GM23248 (cell line): ENCODE results near the gene CCDC91. TPM values are rescaled to one million over a fixed set of nuclear protein-coding genes. Genes with fewer than 3 reads are reported as not detected.

Source experiments
- DNase-seq: peaks from one replicate; pipeline ENCODE4 v3.0.0-alpha.2; 2015
- H2AFZ ChIP-seq: fragments of 200-600 bp; sonication (generic); 2 replicates; pipeline ENCODE4 v1.6.1; 2016; ENCODE audit warnings: antibody characterized with exemption
- H3F3A ChIP-seq: fragments of 200-600 bp; sonication (generic); 2 replicates; pipeline ENCODE4 v1.6.1; 2016; ENCODE audit warnings: mild to moderate bottlenecking, antibody characterized with exemption, mixed run types; ENCODE audit not compliant: insufficient read depth
- H3K27ac ChIP-seq: fragments of 200-600 bp; sonication (generic); 2 replicates; pipeline ENCODE4 v1.5.1; 2016; ENCODE audit warnings: mild to moderate bottlenecking
- H3K27me3 ChIP-seq: fragments of 200-600 bp; sonication (generic); replicated peaks from 2 replicates; pipeline ENCODE4 v1.6.1; 2016; ENCODE audit warnings: mild to moderate bottlenecking; ENCODE audit not compliant: insufficient read depth
- H3K36me3 ChIP-seq: fragments of 200-600 bp; sonication (generic); 2 replicates; pipeline ENCODE4 v1.6.1; 2016; ENCODE audit warnings: low read depth, mild to moderate bottlenecking
- H3K4me1 ChIP-seq: fragments of 200-600 bp; sonication (generic); 2 replicates; pipeline ENCODE4 v1.6.1; 2016; ENCODE audit warnings: mild to moderate bottlenecking; ENCODE audit not compliant: insufficient read depth
- H3K4me2 ChIP-seq: fragments of 200-600 bp; sonication (generic); one replicate; pipeline ENCODE4 v1.6.1; 2016; ENCODE audit warnings: mild to moderate bottlenecking; ENCODE audit not compliant: unreplicated experiment
- H3K4me3 ChIP-seq: fragments of 200-600 bp; sonication (generic); 2 replicates; pipeline ENCODE4 v1.5.1; 2016; ENCODE audit warnings: mild to moderate bottlenecking
- H3K79me2 ChIP-seq: fragments of 200-600 bp; sonication (generic); 2 replicates; pipeline ENCODE4 v1.6.1; 2016; ENCODE audit warnings: mild to moderate bottlenecking; ENCODE audit not compliant: insufficient read depth
- H3K9ac ChIP-seq: fragments of 200-600 bp; sonication (generic); 2 replicates; pipeline ENCODE4 v1.6.1; 2016; ENCODE audit warnings: mild to moderate bottlenecking
- H3K9me2 ChIP-seq: fragments of 200-600 bp; sonication (generic); 2 replicates; pipeline ENCODE4 v1.6.1; 2016; ENCODE audit warnings: mixed run types, mild to moderate bottlenecking, moderate library complexity; ENCODE audit not compliant: insufficient read depth
- H3K9me3 ChIP-seq: fragments of 200-600 bp; sonication (generic); one replicate; pipeline ENCODE4 v1.6.1; 2017; ENCODE audit warnings: low read depth
- H4K20me1 ChIP-seq: fragments of 200-600 bp; sonication (generic); 2 replicates; pipeline ENCODE4 v1.6.0; 2016; ENCODE audit not compliant: insufficient read depth
- EZH2 ChIP-seq: fragments of 200-600 bp; sonication (generic); IDR thresholded peaks from 2 replicates; pipeline ENCODE4 v1.6.1; 2018; ENCODE audit warnings: antibody characterized with exemption, mild to moderate bottlenecking; ENCODE audit not compliant: insufficient read depth, poor library complexity, severe bottlenecking
- EZH2phosphoT487 ChIP-seq: fragments of 200-600 bp; sonication (generic); IDR thresholded peaks from 2 replicates; pipeline ENCODE4 v1.6.1; 2018; ENCODE audit warnings: antibody characterized with exemption, moderate library complexity, mild to moderate bottlenecking, low read depth; ENCODE audit not compliant: insufficient read depth
- WGBS, 2 experiments: methylation state at CpG; one replicate each; pipeline ENCODE4 v1.1.6; 2015 to 2017; ENCODE audit warnings: low lambda C conversion rate in 2 of 2, low coverage in 1 of 2; ENCODE audit errors: missing lambda C conversion rate in 2 of 2; 5-methylcytosine and 5-hydroxymethylcytosine counted together
- in situ Hi-C: fragments of 300-500 bp; cut with MboI; formaldehyde crosslinking; loops from 2 replicates; pipeline ENCODE4 v1.15.0; 2020
- polyA plus RNA-seq: library from polyadenylated mRNA; unstranded; fragments of >200 nt; fragmentation: Nextera tagmentation; extraction: Ambion mirVana; gene quantifications from 2 replicates; pipeline ENCODE4 v1.2.1, GENCODE V29; 2016
- total RNA-seq: library from RNA; depleted of rRNA; stranded (reverse); fragments of >200 nt; shearing (Covaris generic); gene quantifications from 2 replicates; pipeline ENCODE4 v1.2.3, GENCODE V29; 2014

The CCDC91 gene
- total and polyA plus RNA-seq, 2 experiments from 2014 or later, result 17.2 to 31.5 TPM

DNA sequence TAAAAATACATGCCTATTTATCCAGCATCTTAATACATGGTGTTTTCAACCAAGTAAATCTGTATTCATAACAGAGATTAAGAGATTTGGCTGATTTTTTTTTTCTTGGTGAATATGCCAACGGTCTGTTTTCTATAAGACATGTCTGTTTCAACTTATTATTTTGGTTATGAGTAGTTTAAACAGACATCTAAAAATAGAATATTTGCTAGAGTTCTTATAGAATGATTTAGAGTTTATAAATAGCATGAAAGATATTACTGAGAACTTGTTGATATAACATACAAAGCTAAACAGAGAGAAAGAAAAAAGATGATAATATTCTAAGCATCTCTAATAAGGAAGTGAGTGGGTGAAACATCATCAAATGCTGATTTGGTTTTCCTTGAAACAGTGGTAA, 199.9 kb downstream of the CCDC91 start:
- no peak for TF ChIP-seq EZH2
- no peak for TF ChIP-seq EZH2phosphoT487
- Histone ChIP-seq H3K9me2 (no peaks in the 10 kb centered on the region; the same call in 1 of the 2 replicates), H3K79me2 (no peaks in the 10 kb centered on the region), H3K27ac (peak overlapping the region; percentile 46), H4K20me1 (no peaks in the 10 kb centered on the region; the same call in 1 of the 2 replicates), H3K9ac (peak overlapping the region; percentile 12; the same call in 1 of the 2 replicates), H3K4me1 (peaks cover 22% of the 10 kb centered on the region), H3K36me3 (no peaks in the 10 kb centered on the region), H3K9me3 (no peaks in the 10 kb centered on the region), H3K27me3 (no peaks in the 10 kb centered on the region), H2AFZ (peak overlapping the region; percentile 58), H3K4me3 (peak overlapping the region; percentile 10; the same call in 1 of the 2 replicates), H3K4me2 (peak overlapping the region; percentile 49), H3F3A (peaks cover 28% of the 10 kb centered on the region)
- DNase-seq, result peak; percentile 15
- 4 to 9% methylated on average over 1 of the region's 1 CpG for WGBS, 2 experiments
- in situ Hi-C loops, result no loop called here

DNA sequence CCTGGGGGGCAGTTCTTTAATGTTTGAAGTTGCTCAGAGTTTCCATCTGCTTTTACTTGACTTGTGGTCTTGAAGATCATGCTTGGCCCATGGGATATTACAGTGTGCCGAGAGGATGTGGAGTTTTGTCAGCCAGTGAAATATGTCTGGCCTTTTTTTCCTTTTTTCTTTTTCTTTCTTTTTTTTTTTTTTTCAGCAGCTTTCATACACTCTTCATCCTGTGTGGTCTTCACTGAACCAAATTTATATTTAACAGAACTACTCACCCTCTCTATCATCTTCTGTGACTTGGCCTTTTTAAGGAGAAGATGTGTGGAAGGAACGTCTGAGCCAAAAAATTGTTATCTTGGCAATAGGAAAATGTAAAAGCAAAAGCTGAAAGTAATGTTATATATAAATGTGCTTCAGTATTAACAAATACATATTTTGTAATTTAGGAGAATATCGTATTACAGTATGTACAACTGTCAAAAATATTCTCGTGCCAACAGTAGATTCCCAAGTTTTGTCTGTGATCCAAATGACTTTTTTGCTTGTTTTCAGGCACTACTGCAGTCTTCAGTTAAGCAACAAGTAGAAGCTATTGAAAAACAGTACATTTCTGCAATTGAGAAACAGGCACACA, 200.6 kb downstream of the CCDC91 start:
- no peaks in the 10 kb centered on the region for H3K79me2 ChIP-seq
- no peaks in the 10 kb centered on the region for H3K27me3 ChIP-seq
- peak overlapping the region; percentile 58 for H2AFZ ChIP-seq
- peak overlapping the region; percentile 12; the same call in 1 of the 2 replicates for H3K9ac ChIP-seq
- H3K9me3 ChIP-seq, result no peaks in the 10 kb centered on the region
- WGBS, 2 experiments, result 4 to 5% methylated on average over 4 of the region's 4 CpGs
- no peaks in the 10 kb centered on the region for H3K9me2 ChIP-seq
- peak overlapping the region; percentile 10 for H3K4me3 ChIP-seq
- H3K4me2 ChIP-seq, result peak overlapping the region; percentile 49
- peak overlapping the region; percentile 46 for H3K27ac ChIP-seq
- H3K36me3 ChIP-seq, result no peaks in the 10 kb centered on the region
- peak; percentile 65 for DNase-seq
- H3F3A ChIP-seq, result peaks cover 28% of the 10 kb centered on the region
- H3K4me1 ChIP-seq, result peaks cover 22% of the 10 kb centered on the region
- in situ Hi-C loops, result no loop called here
- no peak for TF ChIP-seq EZH2phosphoT487
- no peak for TF ChIP-seq EZH2
- no peaks in the 10 kb centered on the region; the same call in 1 of the 2 replicates for H4K20me1 ChIP-seq

DNA sequence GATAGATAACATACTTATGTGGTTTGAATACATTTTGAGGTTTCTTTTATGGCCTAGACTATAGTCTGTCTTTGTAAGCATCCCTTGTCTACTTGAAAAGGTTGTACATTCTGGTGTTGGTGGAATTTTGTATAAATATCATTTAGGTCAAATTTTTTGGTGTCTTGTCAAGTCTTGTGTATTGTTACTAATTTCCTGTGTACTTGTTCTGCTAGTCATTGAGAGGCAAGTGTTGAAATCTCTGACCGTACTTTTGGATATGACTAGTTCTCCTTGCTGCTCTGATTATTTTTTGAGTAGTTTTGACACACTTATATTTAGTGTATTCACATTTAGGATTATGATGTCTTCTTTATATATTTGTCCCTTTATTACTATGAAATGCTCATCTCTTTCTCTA, 219.6 kb downstream of the CCDC91 start:
- Histone ChIP-seq H3K27ac (no peak overlapping the region), H3F3A (peaks cover 14% of the 10 kb centered on the region; the same call in 1 of the 2 replicates), H3K9me3 (no peaks in the 10 kb centered on the region), H3K27me3 (no peaks in the 10 kb centered on the region), H3K9ac (no peak overlapping the region), H4K20me1 (no peaks in the 10 kb centered on the region), H3K36me3 (no peaks in the 10 kb centered on the region; the same call in none of the 2 replicates), H3K4me3 (no peak overlapping the region), H3K4me1 (peaks cover 21% of the 10 kb centered on the region), H3K9me2 (peaks cover 3% of the 10 kb centered on the region; the same call in 1 of the 2 replicates), H3K4me2 (no peak overlapping the region), H3K79me2 (no peaks in the 10 kb centered on the region), H2AFZ (no peak overlapping the region)
- 6% methylated on average over 1 of the region's 1 CpG for WGBS, 2 experiments
- peak; percentile 48 for DNase-seq
- no peak for TF ChIP-seq EZH2
- TF ChIP-seq EZH2phosphoT487, result no peak
- in situ Hi-C loops, result no loop called here

DNA sequence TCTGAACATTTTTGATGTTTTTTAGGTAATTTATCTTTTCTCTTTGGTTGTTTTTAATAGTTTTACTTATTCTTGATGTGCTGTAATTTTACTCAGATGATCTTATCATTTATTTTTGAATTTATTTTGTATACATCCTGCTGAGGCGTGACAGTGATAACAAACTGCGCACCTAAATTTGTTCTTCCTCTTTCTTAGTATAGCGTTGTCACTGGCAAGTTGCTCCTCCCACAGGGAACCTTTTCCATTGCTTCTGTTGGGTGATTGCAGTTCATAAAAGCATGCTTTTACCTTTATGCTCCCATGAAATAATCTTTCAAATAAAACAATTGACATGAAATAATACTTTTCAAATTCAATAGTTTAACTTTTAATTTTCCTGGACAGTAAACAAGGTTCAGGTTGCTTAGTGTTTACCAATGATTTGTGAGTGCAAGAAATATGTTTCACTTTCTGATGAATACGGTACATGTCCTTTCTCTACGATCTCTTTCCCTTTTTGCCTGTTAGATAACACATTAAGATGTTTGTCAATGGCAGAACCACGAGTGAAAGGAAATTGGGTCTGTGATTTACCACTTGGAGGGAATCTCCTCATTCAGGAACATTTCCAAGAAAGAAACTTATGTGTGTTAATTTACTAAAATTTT, 223.3 kb downstream of the CCDC91 start:
- Histone ChIP-seq H3K9me2 (no peaks in the 10 kb centered on the region), H3K4me3 (no peak overlapping the region), H3K4me1 (peaks cover 36% of the 10 kb centered on the region), H3K9me3 (no peaks in the 10 kb centered on the region), H3K9ac (no peak overlapping the region), H3K4me2 (no peak overlapping the region), H3K36me3 (no peaks in the 10 kb centered on the region; the same call in 1 of the 2 replicates), H3K79me2 (no peaks in the 10 kb centered on the region), H3K27ac (no peak overlapping the region), H4K20me1 (no peaks in the 10 kb centered on the region), H2AFZ (no peak overlapping the region), H3F3A (peaks cover 20% of the 10 kb centered on the region), H3K27me3 (no peaks in the 10 kb centered on the region)
- in situ Hi-C loops, result no loop called here
- no peak for DNase-seq
- WGBS, 2 experiments, result 96 to 97% methylated on average over 6 of the region's 6 CpGs
- TF ChIP-seq EZH2 (no peak), EZH2phosphoT487 (no peak)
